NCI-H1436 treated with DMSO at 0.1 percent for 48 hours (cell line): Measurements from ENCODE around the gene LTA4H.

Experiments
- DNase-seq: peaks from one replicate; lab custom pipeline; 2025; lab: John Stamatoyannopoulos, UW

The LTA4H gene

DNA sequence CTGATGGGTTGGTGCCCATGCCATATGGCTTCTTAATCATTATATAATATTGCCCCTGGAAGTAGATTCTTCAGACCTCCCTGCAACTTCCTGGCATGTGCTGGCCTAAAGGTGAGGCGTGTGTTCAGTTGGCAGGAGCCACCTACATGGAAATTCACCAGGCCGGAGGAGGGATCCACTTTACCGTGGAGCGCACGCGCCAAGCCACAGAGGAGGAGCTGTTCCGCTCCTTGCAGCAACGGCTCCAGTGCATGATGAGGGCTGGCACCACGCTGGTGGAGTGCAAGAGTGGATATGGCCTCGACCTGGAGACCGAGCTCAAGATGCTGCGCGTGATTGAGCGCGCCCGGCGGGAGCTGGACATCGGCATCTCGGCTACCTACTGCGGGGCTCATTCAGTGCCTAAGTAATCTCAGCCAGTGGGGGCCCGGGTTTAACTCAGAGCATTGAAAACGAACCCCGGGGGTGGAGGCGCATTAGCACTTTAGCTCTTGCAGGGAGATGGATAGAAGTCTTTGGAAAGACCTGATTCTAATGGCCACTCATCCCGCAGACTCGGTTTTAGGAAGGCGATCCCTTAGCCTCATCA, 78.7 kb downstream of the LTA4H start:
- DNase-seq = no peak

DNA sequence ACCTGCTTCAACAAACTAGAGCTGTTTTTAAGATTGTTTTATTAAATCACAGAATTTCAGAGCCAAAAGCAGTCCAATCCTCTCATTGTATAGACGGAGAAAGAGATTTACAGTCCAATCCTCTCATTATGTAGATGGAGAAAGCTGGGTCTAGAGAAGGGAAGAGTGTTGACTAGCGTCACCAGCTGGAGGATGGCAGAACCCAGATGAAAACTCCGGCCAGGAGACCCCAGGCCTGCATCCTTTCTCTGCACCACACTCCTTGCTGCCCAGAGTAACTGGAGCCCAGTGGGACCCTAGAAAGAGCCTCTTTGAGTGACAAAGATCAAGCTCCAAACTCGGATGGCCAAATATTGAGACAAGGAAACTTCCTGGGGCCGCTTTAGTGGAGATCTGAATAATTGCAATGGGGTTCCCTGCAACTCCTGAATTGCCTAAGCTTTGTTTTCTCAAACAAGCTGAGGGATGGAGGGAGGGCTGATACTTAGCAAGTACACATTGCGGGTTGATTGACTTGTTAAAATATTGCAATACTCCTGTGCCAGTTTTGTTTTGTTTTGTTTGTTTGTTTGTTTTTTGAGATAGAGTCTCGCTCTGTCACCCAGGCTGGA, 79.7 kb downstream of the LTA4H start:
- DNase-seq = no peak

GRCh38 chr12:95953000-95953399, 82.4 kb downstream of the LTA4H start:
- no peak for DNase-seq

DNA sequence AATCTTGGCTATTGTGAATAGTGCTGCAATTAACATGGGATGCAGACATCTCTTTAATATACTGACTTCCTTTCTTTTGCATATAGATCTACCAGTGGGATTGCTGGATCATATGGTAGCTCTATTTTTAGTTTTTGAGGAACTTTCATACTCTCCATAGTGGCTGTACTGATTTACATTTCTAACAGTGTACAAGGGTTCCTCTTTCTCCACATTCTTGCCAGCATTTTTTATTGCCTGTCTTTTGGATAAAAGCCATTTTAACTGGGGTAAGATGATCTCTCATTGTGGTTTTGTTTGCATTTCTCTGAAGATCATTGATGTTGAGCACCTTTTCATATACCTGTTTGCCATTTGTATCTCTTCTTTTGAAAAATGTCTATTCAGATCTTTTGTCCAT, 83.9 kb downstream of the LTA4H start:
- no peak for DNase-seq
